Measurements from ENCODE around the gene TTC7B.

DNA sequence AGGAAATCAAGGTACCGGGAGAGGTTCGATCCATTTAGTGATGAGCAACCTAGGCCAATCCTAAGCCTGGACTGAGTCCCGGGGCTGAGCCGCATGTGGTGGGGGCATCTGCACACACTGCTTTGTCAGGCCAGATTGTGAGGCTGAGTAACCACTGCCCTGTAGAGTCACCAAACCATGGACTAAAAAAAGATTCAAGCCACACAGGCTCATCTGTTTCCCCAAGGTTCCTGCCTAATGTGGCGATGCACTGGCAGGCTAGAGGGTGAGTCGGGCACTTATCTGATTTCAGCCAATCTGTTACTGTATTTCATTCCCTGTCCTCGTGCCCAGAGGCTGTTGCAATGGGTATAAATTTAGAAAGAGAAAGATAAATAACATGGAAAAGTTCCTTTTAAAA lies 140.8 kb downstream of the TTC7B start:
- TF ChIP-seq CTCF (IDR thresholded peaks at IDR 0.05; ENCODE audit: low read length): no peak
- TF ChIP-seq EZH2 (IDR thresholded peaks at IDR 0.05; ENCODE audit: borderline replicate concordance, low read length): no peak
